Measurements from ENCODE around the gene TUBA8.
"Not testable (repeated sequence)": the region's sequence is repeated elsewhere in the genome, so short reads cannot be mapped to it uniquely, and the experiment has no call there.

GRCh38 chr22:18160641-18161040, 50.0 kb downstream of the TUBA8 start:
- TF ChIP-seq CTCF, POLR2A (IDR thresholded peaks at IDR 0.05): not testable (repeated sequence)

All from vagina (tissue), 2 donors.